Mesothelial cell of epicardium (in vitro differentiated cells): ENCODE data around the gene TRDMT1. TPM values are rescaled to one million over a fixed set of nuclear protein-coding genes. Genes with fewer than 3 reads are reported as not detected.

ENCODE experiments used
- DNase-seq, 2 experiments: peaks; one replicate each; pipeline ENCODE4 v3.0.0; 2021; ENCODE audit warnings: low spot score in 2 of 2; ENCODE audit not compliant: unreplicated experiment in 2 of 2
- H3K27ac Mint-ChIP-seq: 2 replicates; pipeline ENCODE4 v1.8.0; 2021; ENCODE audit warnings: mixed read lengths
- H3K27me3 Mint-ChIP-seq: 2 replicates; pipeline ENCODE4 v1.8.0; 2021; ENCODE audit warnings: low read depth, mixed read lengths
- H3K36me3 Mint-ChIP-seq: 2 replicates; pipeline ENCODE4 v1.8.0; 2021; ENCODE audit warnings: mixed read lengths
- H3K4me1 Mint-ChIP-seq: 2 replicates; pipeline ENCODE4 v1.8.0; 2021; ENCODE audit warnings: mixed read lengths
- H3K4me3 Mint-ChIP-seq: 2 replicates; pipeline ENCODE4 v1.8.0; 2021; ENCODE audit warnings: mild to moderate bottlenecking, moderate library complexity, mixed read lengths
- H3K9me3 Mint-ChIP-seq: 2 replicates; pipeline ENCODE4 v1.8.0; 2021; ENCODE audit warnings: mixed read lengths
- CTCF ChIP-seq: fragments of 200-600 bp; sonication (generic); IDR thresholded peaks from one replicate; pipeline ENCODE4 v1.5.0; 2021; ENCODE audit warnings: antibody characterized with exemption; ENCODE audit not compliant: unreplicated experiment
- total RNA-seq: library from RNA; stranded (reverse); gene quantifications from 3 replicates; pipeline ENCODE4 v1.2.1, GENCODE V29; 2021

TRDMT1 gene
- total RNA-seq, 1 donor from 2014 or later: 8.2 TPM

- DNase-seq: no peak
- Mint-ChIP-seq H3K4me1 (peaks cover 33% of the 10 kb centered on the region), H3K4me3 (no peak overlapping the region), H3K27me3 (no peaks in the 10 kb centered on the region), H3K36me3 (no peaks in the 10 kb centered on the region), H3K27ac (no peak overlapping the region), H3K9me3 (no peaks in the 10 kb centered on the region)
- no peak for TF ChIP-seq CTCF
These were observed 22.5 kb downstream of the TRDMT1 start for GRCh38 chr10:17179002-17179401.

- peaks cover 2% of the 10 kb centered on the region for H3K36me3 Mint-ChIP-seq
These were observed 23.5 kb downstream of the TRDMT1 start for GRCh38 chr10:17178006-17178405.

GRCh38 chr10:17177014-17177413 lies 24.5 kb downstream of the TRDMT1 start:
- Mint-ChIP-seq H3K9me3 (no peaks in the 10 kb centered on the region), H3K4me1 (peaks cover 31% of the 10 kb centered on the region), H3K27me3 (no peaks in the 10 kb centered on the region), H3K4me3 (no peak overlapping the region), H3K36me3 (peaks cover 2% of the 10 kb centered on the region), H3K27ac (no peak overlapping the region)
- no peak for DNase-seq
- TF ChIP-seq CTCF: no peak

More at GRCh38 chr10:17178006-17178405, 23.5 kb downstream of the TRDMT1 start:
- Mint-ChIP-seq H3K27ac (no peak overlapping the region), H3K9me3 (no peaks in the 10 kb centered on the region), H3K4me1 (peaks cover 33% of the 10 kb centered on the region), H3K4me3 (no peak overlapping the region), H3K27me3 (no peaks in the 10 kb centered on the region)
- no peak for TF ChIP-seq CTCF
- DNase-seq: no peak

- TF ChIP-seq CTCF: no peak
- no peak for DNase-seq
- H3K27ac Mint-ChIP-seq: no peak overlapping the region
- H3K4me1 Mint-ChIP-seq: peaks cover 31% of the 10 kb centered on the region
- peaks cover 2% of the 10 kb centered on the region for H3K36me3 Mint-ChIP-seq
- no peak overlapping the region for H3K4me3 Mint-ChIP-seq
- H3K27me3 Mint-ChIP-seq: no peaks in the 10 kb centered on the region
- no peaks in the 10 kb centered on the region for H3K9me3 Mint-ChIP-seq
These were observed 25.4 kb downstream of the TRDMT1 start for GRCh38 chr10:17176091-17176490.

- DNase-seq: no peak
These were observed 25.9 kb downstream of the TRDMT1 start for GRCh38 chr10:17175551-17175950.

More at GRCh38 chr10:17175551-17175950, 25.9 kb downstream of the TRDMT1 start:
- H3K27me3 Mint-ChIP-seq: no peaks in the 10 kb centered on the region
- peaks cover 2% of the 10 kb centered on the region for H3K36me3 Mint-ChIP-seq
- H3K4me3 Mint-ChIP-seq: no peak overlapping the region
- H3K27ac Mint-ChIP-seq: peak overlapping the region; percentile 37
- H3K9me3 Mint-ChIP-seq: no peaks in the 10 kb centered on the region
- no peak for TF ChIP-seq CTCF
- H3K4me1 Mint-ChIP-seq: peaks cover 31% of the 10 kb centered on the region
